Ureter (tissue), 1 donor: ENCODE measurements around the gene TOGARAM2. TPM values are rescaled to one million over a fixed set of nuclear protein-coding genes. Genes with fewer than 3 reads are reported as not detected.
A peak's percentile ranks its signal among the peaks of the same experiment; 100 is the strongest.

ENCODE experiments used
- DNase-seq: peaks from one replicate; pipeline ENCODE4 v3.0.0-alpha.2; 2020; ENCODE audit warnings: low spot score
- total RNA-seq: library from RNA; stranded (reverse); gene quantifications from one replicate; pipeline ENCODE4 v1.2.4, GENCODE V29; 2023
- donor health status: DM: yes; HTN: yes; CAD: no.

TOGARAM2 gene
- total RNA-seq, 1 donor from 2014 or later, result 0.31 TPM

DNA sequence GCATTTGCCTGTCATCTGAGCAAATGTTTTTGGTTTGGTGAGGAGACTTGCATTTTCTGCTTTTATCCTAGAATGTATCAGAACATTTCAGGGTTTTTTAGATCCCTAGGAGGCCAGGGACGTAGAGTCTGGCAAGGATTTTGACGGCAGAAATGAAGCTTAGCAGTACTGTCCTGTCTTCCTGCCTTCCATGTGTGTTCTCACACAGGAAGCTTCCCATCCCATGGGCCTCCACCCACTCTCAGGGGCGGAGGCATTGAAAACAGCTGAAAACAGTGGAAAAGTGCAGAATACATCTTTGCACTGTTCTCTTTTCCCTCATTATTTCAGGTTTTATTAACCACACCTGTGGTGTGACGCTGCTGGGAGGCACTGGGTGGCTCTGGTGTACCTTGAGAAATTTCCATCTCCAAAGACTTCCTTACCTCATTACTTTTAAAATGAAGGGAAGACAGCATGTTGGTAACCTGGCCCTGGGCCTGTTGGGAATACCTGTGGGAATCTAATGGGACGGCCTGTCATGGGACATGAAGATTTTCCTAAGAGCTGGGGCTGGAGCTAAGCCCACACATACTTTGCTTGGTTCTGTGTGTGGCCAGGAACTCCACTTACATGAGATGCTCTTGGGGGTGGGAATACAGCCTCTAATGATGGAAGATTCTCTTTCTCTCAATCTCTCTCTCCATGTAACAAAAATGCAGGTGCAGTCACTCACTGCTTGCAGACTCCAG is 72.7 kb downstream of the TOGARAM2 start:
- no peak for DNase-seq

DNA sequence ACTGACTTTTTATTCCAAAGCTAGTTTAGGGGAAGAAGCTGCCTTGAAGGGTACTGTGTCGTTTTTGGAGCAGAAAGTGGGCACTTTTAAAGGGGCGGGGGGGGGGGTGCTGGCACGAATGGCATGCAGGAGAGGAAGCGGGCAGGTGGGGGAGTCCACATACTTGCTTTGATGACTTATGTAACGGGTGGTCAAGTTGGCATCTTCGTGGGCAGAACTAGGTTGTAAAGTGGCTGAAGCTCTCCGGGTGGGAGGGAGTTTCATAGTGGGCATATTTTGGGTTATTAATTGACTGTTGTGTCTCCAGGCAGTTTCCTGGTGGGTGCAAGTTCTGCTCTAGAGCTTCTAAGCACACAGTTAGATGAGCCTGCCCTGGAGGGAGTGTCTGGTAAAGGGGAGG is 73.3 kb downstream of the TOGARAM2 start:
- no peak for DNase-seq

DNA sequence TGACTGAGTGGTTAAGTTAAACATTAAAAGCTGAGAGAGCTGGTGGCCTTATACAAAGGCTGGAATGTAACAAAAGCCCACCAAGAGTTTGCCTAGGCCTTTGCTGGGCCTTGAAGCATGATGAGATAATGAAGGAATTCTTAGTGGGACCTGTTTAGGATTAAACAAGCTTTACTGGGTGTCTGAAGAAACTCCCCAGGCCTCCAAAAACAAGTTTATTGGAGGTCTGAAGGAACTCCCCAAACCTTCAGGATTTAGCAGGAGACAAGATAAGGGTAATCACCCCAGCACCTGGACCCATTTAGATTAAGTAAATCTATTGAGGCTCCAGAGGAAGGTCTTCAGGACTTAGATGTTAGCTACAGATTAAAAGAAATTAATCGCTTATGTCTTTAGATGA is 74.5 kb downstream of the TOGARAM2 start:
- no peak for DNase-seq

DNA sequence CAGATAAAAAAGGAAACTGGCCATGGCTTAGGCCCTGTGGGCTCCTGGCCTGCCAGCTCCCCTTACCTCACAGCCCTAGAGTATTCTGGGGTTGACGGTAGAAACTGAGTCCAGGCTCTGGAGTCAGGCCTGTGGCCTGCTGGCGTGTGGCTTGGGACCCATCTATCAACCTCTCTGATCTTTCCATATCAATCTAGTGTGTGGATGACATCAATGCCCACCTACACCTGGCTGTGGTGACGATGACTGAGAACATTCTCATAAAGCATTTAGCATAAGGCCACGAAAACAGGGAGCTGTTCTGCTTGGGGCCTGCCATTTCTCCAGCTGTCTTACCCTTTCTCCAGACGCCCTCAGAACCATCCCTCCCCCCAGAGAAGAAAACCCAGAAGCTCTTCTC is 75.4 kb downstream of the TOGARAM2 start:
- DNase-seq, result no peak

- no peak for DNase-seq
Observed at GRCh38 chr2:29057006-29057405, 75.9 kb downstream of the TOGARAM2 start.

DNA sequence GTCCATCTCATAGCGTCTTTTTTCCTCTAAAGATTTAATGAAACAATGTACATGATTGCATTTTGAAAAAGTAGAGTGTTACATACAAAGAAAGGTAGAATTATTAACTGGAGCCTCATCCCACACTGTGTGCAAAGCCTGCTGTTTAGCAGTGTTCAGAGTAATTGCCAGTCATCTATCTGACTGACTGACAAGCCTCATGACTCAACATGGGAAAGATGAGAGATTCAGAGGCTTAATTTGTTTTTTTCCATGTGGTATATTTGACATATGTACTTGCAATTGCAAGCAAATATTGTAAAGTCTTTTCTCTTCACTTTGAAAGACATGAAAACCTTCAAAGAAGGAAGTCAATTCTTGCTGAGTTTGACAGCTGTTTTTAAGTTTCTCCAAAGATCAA is 78.5 kb downstream of the TOGARAM2 start:
- no peak for DNase-seq

- DNase-seq, result no peak
Observed at GRCh38 chr2:29060441-29060840, 79.3 kb downstream of the TOGARAM2 start.

DNA sequence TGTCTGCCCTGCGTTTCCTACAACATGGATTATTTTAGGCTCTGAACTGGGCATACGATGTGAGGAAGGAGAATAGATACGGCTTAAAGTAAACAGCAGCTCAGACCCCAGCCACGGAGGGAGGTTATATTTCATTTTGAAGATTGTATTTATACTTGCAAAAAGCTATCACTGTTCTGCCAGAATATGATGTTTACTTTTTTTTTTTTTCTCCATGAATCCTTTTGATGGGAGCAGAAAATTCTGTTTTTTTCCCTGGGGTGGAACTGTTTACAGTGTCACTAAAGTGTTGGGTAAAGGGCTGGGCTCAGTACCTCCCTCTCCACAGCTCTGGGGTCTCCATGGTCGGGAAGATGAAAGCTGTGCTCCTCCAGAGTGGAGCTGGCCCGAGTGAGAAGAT is 80.1 kb downstream of the TOGARAM2 start:
- no peak for DNase-seq

GRCh38 chr2:29061616-29062015 is 80.5 kb downstream of the TOGARAM2 start:
- DNase-seq, result no peak

- DNase-seq, result no peak
Observed at GRCh38 chr2:29062371-29062770, 81.3 kb downstream of the TOGARAM2 start.

GRCh38 chr2:29063056-29063455 is 82.0 kb downstream of the TOGARAM2 start:
- DNase-seq, result no peak

- DNase-seq, result no peak
Observed at GRCh38 chr2:29063646-29064345, 82.7 kb downstream of the TOGARAM2 start.

GRCh38 chr2:29064346-29064715 is 83.2 kb downstream of the TOGARAM2 start:
- no peak for DNase-seq

- no peak for DNase-seq
Observed at GRCh38 chr2:29064746-29065067, 83.6 kb downstream of the TOGARAM2 start.

- no peak for DNase-seq
Observed at GRCh38 chr2:29065068-29065811, 84.1 kb downstream of the TOGARAM2 start.

DNA sequence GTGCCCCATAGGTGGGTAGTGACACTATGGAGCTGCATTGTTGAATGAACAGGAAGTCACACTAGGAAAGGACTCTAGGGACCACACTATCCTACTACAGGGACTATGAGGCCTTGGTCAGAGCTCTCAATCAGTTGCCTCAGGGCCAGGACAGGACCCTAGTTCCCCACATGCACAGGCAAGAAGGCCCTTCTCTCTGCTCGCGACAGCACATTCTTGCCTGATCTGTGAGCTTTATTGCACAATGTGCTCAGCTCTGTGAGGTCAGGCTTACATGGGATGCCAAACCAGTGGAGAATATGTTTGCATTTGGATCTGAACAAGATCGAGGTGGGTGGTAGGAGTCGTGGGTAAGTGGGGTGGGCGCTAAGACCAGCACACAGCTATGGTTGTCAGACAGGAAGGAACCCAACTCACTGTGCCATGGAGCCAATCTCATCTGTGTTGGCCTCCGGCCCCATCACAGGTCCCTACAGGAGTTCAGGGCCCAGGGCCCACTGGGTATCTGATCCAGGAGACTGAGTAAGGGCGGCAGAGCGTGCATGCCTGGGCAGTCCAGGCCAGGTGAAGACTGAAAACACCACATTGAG is 85.3 kb downstream of the TOGARAM2 start:
- DNase-seq, result no peak

GRCh38 chr2:29066997-29067605 is 86.0 kb downstream of the TOGARAM2 start:
- DNase-seq, result peak; percentile 77

GRCh38 chr2:29068513-29068912 is 87.4 kb downstream of the TOGARAM2 start:
- peak; percentile 64 for DNase-seq

- DNase-seq, result no peak
Observed at GRCh38 chr2:29070526-29070925, 89.4 kb downstream of the TOGARAM2 start.

DNA sequence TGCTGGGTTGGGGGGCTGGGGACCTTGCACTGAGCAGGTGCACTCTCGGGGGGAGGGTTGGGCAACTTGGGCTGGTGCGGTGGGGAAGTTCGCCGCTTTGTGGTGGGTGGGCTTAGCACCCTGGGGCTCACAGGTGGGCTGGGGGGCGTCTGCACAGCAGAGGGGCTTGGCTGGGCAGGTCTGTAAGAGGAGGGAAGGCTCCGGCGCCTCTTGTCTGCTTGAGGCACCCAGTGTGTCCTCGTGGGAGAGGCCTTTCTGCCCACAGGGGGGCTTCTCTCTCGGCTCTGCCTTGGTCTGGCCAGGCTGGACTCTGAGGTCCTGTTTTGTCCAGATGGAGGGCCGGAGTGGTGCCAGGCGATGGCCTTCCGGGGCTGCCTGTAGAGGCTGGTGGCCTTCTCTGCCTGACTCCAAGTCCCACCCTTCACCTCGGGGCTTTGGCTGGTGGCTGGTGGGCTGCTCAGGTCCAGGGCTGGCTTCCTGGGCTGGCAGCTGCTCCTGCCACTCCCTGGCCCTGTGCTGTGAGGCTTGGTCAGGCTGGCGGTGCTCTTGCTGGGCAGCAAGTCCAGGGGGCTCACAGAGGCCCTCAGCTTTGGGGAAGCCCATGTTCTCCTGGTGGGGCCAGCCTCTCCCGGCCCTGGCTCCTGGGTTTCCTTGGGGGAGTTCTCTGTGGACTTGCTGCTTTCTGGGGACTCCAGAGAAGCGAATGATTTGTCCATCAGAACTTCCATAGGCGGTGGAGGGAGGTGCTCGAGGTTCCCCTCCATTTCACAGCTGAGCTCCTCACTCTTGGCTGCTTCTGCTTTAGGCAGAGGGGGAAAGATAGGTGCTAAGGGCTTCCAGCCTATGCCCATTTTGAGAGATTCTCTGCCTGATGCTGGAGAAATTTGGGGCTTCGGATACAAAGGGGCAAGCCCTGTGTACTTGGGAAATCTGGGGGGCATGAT is 90.2 kb downstream of the TOGARAM2 start:
- DNase-seq, result no peak

DNA sequence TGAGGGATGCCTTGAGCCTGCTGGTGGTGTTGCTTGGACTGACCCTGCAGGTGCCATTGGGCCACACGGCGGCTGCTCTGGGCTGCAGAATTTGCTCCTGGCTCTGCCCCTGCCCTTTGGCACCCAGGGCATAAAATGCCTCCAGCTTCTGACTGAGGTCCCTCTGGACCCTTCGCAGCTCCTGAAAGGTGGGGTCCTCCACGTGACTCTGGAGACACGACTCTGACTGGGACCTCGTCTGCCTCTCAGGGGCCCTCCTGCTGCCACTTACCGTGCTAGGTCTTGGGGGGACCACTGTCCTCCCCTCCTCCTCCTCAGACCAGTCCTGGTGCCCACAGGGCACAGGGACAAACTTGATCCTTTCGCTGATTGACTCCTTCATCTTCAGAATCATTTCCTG is 91.2 kb downstream of the TOGARAM2 start:
- no peak for DNase-seq
